HG03432 (cell line): ENCODE results near the gene ELF3.
A peak's percentile ranks its signal among the peaks of the same experiment; 100 is the strongest.
"Not testable (repeated sequence)": the region's sequence is repeated elsewhere in the genome, so short reads cannot be mapped to it uniquely, and the experiment has no call there.

Experiments used
- ATAC-seq: cut with Tn5 transposase; IDR thresholded peaks from one replicate; pipeline ENCODE4 v1.9.1; 2021; ENCODE audit warnings: mild to moderate bottlenecking, moderate library complexity; ENCODE audit not compliant: unreplicated experiment

ELF3 gene

DNA sequence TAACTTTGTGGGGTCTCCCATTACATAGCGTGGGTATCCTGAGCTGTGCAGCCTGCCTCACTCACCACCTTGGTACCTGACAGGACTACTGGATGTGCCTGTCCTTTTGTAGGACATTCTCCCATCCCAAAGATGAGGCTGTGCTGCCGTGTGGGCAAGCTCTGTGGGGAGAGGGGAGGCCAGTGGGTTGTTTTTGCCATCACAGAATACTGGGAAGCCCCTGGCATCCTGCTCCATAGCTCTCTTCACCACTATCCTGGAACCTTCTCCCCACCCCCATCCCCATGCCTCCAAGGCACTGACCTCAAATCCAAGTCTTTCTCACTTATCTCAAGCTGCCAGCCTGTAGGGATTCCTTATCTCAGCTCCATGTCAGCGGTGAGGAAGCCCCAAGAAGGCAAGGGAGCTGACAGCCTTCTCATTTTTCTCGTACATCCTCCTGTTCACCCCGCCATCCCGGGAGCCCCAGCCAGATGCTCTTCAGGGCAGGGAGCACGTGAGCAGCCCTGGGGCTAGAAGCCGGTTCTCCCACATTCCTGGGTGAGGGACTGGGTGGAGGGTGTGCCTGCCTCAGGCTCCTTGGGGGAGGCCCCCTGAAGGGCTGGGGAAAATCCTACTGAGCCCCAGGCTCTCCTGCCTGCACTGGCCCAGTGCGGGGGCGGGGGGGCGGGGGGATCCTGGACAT, 2.4 kb upstream of the ELF3 start:
- no peak for ATAC-seq

DNA sequence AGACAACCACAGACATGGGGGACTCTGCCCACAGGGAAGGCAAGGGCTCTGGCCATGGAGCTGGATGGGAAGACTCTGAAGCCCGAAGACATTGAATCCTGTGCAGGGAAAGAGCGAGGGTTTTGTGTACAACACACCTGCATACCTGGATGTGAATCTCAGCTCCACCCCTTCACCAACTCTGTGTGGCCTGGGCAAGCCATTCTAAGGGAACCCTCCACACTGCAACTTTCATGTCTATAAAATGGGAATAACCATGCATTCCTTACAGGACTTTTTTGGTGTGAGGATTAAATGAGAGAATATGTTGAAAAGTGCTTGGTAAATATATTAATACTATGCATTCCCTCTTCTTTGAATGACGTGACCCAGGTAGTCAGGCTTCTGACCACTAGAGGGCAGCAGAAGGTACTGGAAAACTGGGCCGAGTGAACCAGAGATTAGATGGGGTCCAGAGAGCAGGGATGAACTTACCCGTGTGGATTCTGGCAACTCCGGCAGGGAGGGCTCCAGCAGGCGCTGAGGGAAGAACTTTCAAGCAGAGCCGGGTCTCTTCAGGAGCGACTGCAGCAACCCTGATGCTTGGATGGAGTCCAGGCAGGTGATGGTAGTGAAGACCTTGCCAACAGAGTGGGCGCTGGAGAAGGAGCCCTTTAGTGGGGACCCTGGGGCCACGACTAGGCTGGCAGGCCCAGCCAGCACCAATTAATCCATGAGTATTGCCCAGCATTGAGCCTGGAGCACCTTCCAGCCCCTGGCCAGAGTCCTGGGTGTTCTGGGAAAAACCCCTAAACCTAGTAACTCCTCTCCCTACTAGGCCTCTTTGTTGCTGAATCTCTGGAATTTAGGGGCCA, 834 bp upstream of the ELF3 start:
- ATAC-seq: peak; percentile 46

DNA sequence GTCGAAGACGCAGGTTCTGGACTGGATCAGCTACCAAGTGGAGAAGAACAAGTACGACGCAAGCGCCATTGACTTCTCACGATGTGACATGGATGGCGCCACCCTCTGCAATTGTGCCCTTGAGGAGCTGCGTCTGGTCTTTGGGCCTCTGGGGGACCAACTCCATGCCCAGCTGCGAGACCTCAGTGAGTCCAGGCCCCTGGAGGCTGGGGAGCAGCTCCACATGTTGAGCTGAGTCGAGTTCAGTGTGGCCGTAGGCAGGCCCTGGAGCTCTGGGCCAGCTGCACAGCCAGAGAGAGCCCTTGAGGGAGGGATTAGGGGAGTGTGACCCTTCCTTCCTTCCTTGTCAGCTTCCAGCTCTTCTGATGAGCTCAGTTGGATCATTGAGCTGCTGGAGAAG, 1.6 kb downstream of the ELF3 start:
- ATAC-seq: no peak

DNA sequence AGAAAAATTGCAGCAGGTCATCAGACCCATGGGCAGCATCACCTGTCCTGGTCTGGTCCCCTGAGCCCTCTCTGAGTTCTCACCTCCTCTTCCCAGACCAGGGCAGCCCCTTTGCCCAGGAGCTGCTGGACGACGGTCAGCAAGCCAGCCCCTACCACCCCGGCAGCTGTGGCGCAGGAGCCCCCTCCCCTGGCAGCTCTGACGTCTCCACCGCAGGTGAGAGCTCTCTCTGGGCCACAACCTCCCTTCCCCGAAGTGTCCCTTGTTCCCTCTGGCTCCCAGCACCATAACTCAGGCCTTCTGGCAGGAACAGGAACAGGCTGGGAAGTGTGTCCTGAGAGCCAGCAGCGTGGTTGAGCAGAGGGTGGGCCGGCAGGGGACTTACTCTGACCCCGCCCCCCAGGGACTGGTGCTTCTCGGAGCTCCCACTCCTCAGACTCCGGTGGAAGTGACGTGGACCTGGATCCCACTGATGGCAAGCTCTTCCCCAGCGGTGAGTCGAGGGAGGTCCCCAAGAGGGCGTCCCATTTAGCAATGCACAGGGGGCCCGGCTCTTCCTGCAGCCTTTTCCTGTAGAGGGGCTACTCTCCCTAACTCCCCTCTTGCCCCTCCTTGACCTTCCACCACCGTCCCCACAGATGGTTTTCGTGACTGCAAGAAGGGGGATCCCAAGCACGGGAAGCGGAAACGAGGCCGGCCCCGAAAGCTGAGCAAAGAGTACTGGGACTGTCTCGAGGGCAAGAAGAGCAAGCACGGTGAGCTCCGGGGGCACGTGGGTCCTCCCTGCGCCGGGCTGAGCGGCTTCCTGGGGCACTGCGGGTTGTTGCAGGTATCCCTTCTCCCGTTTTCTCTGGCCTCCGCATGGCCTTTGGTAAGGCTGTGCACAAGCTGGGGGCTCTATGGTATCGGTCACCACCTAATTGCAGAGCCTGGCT, 2.4 kb downstream of the ELF3 start:
- no peak for ATAC-seq

DNA sequence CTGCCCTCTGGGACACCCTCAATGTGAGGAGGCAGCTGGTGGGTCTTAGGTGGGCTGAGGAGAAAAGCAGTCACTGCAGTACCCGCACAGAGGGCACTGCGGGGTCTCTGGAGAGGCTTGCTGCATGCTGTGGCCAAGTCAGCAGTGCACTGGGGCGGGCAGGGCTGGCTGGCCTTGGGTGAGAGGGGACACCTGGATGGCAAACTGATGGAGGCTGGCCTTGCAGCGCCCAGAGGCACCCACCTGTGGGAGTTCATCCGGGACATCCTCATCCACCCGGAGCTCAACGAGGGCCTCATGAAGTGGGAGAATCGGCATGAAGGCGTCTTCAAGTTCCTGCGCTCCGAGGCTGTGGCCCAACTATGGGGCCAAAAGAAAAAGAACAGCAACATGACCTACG, 3.2 kb downstream of the ELF3 start:
- no peak for ATAC-seq

DNA sequence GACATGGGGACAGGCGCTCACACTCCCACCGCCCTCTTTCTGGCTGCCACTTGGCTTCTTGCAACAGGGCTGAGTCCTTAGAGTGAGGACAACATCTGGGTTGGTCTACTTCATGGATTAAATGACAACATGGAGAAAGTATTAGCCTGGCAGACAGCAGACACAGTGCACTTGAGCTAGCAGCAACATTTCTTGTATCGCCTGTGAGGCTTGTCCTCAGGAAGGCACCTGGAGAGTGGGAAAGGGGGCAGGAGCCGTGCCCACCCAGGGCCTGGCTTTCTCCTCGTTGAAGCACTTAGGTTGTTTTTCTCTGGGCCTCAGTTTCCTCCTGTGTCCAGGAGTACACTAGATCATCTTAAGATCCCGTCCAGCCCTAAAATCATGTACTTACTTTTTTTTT, 3.7 kb downstream of the ELF3 start:
- ATAC-seq: no peak

DNA sequence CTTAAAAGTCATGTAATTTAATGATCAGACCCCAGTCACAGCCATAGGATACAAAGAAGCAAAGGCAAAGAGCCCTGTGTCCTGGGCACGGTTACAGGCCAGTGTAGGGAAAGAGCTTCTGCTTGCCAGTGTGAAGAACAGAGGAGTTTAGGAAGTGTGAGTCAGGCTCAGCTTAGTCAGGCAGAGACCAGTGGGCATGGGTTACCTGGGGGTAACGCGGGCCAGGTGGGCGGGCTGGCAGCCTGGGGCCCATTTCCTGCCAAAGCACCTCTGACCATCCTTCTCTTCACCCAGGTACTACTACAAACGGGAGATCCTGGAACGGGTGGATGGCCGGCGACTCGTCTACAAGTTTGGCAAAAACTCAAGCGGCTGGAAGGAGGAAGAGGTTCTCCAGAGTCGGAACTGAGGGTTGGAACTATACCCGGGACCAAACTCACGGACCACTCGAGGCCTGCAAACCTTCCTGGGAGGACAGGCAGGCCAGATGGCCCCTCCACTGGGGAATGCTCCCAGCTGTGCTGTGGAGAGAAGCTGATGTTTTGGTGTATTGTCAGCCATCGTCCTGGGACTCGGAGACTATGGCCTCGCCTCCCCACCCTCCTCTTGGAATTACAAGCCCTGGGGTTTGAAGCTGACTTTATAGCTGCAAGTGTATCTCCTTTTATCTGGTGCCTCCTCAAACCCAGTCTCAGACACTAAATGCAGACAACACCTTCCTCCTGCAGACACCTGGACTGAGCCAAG, 4.7 kb downstream of the ELF3 start:
- ATAC-seq: no peak

DNA sequence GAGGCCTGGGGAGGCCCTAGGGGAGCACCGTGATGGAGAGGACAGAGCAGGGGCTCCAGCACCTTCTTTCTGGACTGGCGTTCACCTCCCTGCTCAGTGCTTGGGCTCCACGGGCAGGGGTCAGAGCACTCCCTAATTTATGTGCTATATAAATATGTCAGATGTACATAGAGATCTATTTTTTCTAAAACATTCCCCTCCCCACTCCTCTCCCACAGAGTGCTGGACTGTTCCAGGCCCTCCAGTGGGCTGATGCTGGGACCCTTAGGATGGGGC, 5.2 kb downstream of the ELF3 start:
- ATAC-seq: no peak

DNA sequence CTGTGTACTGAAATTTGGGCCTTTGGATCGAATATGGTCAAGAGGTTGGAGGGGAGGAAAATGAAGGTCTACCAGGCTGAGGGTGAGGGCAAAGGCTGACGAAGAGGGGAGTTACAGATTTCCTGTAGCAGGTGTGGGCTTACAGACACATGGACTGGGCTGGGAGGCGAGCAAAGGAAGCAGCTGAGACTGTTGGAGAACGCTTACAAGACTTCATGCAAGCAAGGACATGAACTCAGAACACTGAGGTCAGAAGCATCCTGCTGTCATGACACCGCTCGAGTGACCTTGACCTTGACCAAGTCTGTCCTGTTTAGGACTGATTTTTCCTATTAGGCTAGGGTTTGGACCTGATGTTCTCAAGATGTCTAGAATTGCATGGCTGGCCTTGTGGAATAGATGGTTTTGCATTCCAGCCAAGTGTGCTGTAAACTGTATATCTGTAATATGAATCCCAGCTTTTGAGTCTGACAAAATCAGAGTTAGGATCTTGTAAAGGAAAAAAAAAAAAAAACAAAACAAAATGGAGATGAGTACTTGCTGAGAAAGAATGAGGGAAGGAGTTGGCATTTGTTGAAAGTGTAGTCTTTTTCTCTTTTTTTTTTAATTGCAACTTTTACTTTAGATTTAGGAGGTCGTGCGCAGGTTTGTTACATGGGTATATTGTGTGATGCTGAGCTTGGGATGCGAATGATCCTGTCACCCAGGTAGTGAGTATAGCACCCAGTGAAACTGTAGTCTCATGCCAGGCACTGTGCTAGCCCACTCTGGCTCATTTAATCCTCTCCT, 5.8 kb downstream of the ELF3 start:
- no peak for ATAC-seq

DNA sequence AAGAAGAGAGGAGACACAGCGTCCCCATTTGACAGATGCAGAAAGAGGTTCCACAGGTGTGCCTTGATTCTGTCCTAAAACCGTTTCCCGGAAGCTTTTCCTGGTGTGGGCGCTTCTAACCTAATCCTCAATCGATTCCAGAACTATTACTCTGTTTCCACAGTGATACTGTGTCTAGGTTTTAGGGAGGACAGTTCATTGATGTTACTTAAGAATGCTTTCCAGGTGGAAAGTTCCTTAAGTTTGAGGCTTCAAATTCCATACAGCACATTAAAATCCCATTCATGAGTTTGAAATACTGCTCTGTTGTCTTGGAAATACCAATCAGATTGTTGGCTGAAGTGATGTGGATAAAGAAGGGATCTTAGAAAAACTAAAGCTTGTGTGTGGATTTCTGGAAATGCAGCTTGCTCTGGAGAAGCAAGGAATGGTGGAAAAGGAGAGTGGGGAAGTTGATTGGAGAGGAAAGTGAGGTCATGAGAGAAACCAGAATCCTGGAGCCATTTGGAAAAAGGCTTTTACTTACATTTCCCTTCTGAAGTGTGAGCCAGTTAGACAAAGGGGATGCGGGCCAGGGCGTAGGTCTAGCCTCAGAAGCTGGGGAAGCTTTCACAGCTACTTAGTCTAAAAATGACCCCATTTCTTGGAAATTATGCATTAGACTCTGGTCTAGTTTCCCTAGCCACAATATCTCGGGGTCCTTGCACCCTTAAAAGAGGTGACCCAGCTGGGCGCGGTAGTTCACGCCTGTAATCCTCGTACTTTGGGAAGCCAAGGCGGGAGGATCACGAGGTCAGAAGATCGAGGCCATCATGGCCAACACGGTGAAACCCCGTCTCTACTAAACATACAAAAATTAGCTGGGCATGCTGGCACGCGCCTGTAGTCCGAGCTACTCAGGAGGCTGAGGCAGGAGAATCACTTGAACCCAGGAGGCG, 6.7 kb downstream of the ELF3 start:
- no peak for ATAC-seq

DNA sequence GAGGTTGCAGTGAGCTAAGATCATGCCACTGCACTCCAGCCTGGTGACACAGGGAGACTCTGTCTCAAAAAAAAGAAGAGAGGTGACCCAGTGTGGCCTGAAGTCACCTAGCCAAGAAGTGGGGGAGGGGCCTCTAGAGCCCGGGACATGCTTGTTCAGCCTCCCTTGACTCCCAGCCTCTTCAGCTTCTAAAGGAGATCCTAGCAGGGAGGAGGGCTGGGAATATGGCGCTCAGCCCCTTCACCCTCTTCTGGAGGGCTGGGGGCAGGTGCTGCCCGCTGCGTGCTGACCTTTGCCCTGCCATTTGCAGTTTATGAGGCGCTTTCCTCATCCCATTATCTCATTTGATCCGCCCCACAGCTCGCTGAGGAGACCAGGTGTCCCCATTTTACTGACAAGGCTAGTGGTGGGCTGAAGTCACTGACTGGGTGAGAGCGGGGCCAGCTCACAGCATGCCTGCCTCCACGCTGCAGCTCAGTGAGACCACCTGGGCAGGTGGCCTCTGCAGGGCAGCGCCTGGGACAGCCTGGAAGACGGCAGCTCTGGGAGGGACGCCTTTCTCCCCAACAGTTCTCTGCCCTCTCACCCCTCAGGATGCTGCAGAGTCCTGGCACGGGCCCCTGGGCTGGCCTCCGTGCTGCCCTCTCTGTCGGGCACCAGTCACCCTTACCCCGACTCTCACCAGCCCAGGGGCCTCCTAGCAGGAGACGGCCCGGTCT, 7.5 kb downstream of the ELF3 start:
- no peak for ATAC-seq

DNA sequence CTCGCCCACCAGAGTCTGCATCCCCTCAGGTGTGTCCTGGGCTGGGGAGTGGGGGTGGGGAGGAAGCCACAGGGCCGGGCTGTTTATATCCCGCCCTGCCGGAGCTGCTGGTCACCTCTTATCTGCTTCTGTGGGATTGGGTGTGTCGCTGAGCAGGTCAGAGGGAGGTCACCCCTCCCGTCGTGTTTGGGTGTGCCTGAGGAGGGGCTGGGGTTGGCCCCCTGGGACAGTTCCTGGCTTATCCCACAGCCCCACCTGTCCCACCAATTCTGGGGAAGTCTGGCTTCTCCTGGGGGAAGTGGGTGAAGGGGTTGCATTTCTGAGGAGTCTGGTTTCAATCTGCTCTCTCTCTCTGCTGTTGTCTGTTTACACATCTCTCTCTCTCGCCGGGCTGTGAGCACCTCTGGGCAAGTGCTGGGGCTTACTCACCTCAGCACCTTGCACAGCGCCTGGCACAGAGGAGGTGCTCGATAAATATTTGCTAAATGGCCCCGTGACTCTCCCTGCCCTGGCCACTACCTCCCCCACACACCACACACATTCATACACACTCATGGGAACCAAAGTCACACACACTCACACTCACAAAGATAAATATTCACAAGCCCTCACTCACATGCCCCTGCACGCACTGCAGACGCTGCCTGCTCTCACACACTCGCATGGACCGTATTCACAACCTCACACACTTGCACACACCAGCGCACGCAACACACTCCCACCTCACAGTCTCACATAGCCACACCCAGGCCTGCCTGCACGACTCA, 8.3 kb downstream of the ELF3 start:
- ATAC-seq: no peak

DNA sequence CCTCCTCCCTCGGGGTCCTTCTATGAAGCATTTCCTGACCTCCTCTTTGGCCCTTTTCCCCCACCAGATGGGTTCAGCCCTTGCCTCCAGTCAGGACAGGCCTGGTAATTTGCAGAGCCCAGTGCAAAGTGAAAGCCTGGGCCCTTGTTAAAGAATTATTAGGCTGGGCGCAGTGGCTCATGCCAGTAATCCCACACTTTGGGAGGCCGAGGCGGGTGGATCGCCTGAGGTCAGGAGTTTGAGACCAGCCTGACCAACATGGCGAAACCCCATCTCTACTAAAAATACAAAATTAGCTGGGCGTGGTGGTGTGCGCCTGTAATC, 8.8 kb downstream of the ELF3 start:
- ATAC-seq: not testable (repeated sequence)

DNA sequence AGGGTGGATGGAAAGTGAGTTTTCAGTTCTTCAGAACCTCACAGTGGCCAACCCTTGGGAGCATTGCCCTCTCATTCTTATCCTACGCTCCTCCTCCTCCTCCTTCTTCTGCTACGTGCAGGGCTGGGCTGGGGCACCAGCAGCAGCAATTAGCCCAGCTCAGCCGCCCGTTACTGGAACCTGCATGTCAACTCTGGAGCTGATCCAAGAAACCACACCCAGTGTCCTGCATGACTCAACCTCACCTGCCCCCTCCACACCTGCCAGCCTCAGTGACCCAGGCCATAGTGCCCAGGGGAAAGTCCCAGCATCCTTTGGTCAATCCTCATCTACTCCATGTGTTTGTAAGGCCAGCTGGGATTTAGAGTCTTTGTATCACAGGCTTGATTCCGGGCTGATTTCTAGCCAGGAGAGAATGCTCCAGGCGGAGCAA, 12.6 kb downstream of the ELF3 start:
- no peak for ATAC-seq

DNA sequence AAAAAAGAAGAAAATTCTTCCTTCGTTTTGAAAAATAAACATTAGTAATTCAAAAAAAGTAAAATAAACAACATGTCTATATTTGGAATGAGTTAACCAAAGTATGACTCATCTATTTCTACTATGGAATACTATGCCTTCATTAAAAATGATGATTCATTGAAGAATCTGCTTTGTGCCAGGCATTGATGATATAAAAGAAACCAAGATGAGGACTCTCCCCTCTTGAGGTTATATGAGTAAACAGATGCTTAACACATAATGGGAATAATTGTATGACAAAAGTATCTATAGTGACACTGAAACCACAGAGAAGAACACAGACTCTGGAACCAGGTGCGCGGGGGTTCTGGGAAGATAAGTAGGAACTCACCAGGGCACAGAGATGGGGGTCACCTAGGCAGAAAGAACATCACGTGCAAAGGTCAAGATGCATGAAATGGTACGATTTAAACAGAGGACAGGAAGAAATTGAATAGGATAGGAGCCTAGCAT, 18.8 kb downstream of the ELF3 start:
- ATAC-seq: no peak

DNA sequence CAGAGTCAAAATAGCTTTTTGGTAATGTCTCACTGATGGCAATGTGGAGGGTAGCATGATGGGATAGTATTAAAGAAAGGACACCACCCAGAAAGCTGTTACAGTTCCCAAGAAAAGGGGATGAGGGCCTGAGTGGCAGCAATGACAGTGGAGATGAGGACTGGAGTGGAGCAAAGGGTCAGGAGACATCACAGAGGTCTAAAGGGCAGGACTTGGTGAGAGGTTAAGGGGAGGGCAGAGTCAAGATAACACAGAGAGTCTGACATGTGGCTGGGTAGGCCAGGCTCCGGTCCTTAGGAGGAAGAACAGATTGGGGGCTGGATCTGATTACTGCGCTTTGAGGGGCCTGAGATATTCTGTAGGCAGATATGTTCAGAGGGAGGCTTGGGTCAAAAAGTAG, 19.3 kb downstream of the ELF3 start:
- no peak for ATAC-seq

DNA sequence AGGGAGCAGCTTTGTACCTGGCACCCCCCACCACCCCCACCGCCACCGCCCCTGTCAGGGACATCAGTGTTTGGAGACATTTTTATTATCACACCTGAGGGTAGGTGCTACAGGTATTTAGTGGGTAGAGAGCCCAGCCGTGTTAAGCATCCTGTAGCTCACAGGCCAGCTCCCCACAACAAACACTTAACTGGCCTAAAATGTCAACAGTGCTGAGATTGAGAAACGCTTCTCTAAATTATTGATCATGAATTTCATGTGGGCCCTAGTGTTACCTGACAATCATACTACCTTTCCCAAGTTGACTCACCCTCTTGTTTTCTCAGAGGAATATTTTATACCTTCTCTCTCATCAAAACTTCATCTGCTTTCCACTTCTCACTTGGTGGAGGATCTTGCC, 21.4 kb downstream of the ELF3 start:
- no peak for ATAC-seq
